ENCODE data around the gene KIAA0586. TPM values are rescaled to one million over a fixed set of nuclear protein-coding genes. Genes with fewer than 3 reads are reported as not detected.

Gene KIAA0586
- total and polyA plus RNA-seq, 2 donors (not counting 3 experiments of a cell fraction or from before 2014, with no cell fraction given): 7.4 to 25.9 TPM

DNA sequence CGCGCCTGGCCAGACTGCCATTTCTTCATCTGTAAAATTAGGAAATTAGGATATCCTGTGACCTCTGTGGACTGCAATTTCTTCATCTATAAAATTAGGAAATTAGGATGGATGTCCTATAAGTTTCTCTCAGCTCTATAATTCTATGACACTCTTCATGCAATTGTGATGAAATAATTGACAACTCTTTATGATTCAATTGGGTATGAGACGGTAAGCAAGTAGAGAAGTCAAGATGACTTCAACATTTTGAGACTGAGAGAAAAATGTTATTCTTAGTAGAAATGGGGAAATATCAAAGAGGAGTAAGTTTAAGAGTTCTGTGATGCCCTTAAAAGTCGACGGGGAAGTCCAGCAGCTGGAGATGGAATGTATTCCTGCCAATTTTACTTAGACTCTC lies 12.0 kb downstream of the KIAA0586 start:
- no peak overlapping the region for H3K4me2 ChIP-seq (ENCODE audit: insufficient read depth, low read length)
- H3K27ac ChIP-seq (ENCODE audit: insufficient read depth, low read depth, low read length): no peak overlapping the region
- no peaks in the 10 kb centered on the region for H3K4me1 ChIP-seq (ENCODE audit: control insufficient read depth, extremely low read depth, insufficient read depth, low read length)
- H3K4me3 ChIP-seq (replicated peaks in 1 of 3; ENCODE audit: insufficient read depth in 1 of 3, low read depth in 1 of 3, low read length in 3 of 3): no peak overlapping the region
- no peak for TF ChIP-seq FOS (IDR thresholded peaks at IDR 0.05; ENCODE audit: borderline replicate concordance, insufficient read depth, low read length)
- TF ChIP-seq EZH2 (IDR thresholded peaks at IDR 0.05; ENCODE audit: borderline replicate concordance, low read depth, low read length, severe bottlenecking): no peak
- TF ChIP-seq JUN (IDR thresholded peaks at IDR 0.05; ENCODE audit: borderline replicate concordance, insufficient read depth, insufficient read length, low read depth): no peak
- TF ChIP-seq MYC (IDR thresholded peaks at IDR 0.05; ENCODE audit: low read depth, low read length): no peak
- TF ChIP-seq, protein P1, sequence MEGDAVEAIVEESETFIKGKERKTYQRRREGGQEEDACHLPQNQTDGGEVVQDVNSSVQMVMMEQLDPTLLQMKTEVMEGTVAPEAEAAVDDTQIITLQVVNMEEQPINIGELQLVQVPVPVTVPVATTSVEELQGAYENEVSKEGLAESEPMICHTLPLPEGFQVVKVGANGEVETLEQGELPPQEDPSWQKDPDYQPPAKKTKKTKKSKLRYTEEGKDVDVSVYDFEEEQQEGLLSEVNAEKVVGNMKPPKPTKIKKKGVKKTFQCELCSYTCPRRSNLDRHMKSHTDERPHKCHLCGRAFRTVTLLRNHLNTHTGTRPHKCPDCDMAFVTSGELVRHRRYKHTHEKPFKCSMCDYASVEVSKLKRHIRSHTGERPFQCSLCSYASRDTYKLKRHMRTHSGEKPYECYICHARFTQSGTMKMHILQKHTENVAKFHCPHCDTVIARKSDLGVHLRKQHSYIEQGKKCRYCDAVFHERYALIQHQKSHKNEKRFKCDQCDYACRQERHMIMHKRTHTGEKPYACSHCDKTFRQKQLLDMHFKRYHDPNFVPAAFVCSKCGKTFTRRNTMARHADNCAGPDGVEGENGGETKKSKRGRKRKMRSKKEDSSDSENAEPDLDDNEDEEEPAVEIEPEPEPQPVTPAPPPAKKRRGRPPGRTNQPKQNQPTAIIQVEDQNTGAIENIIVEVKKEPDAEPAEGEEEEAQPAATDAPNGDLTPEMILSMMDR (IDR thresholded peaks at IDR 0.05; ENCODE audit: extremely low read depth in 1 of 2, insufficient read depth in 1 of 2, low read depth in 1 of 2, low read length in 2 of 2): no peak
- no peak for TF ChIP-seq POLR2A (IDR thresholded peaks at IDR 0.05; ENCODE audit: low read depth, low read length)
- TF ChIP-seq, protein P2, sequence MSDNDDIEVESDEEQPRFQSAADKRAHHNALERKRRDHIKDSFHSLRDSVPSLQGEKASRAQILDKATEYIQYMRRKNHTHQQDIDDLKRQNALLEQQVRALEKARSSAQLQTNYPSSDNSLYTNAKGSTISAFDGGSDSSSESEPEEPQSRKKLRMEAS (IDR thresholded peaks at IDR 0.05; ENCODE audit: insufficient read depth, insufficient read length): no peak
- no peak for TF ChIP-seq GATA2 (IDR thresholded peaks at IDR 0.05; ENCODE audit: insufficient read depth, insufficient read length, low read depth, low read length)
- TF ChIP-seq POLR2AphosphoS5 (IDR thresholded peaks at IDR 0.05; ENCODE audit: insufficient read depth, low read depth, low read length): no peak
- no peak for DNase-seq (ENCODE audit: low read depth, low spot score)
- H3K9me3 ChIP-seq (replicated peaks; ENCODE audit: control insufficient read depth, insufficient read depth, low read length): no peaks in the 10 kb centered on the region
- H3K79me2 ChIP-seq (ENCODE audit: control insufficient read depth, insufficient read depth, low read length): no peaks in the 10 kb centered on the region
- peaks cover 0 to 10% of the 10 kb centered on the region in 2 experiments for H3K36me3 ChIP-seq (ENCODE audit: control insufficient read depth in 2 of 2, extremely low read depth in 1 of 2, insufficient read depth in 2 of 2, low read length in 2 of 2)
- no peak for FAIRE-seq
- intact Hi-C loops (cut with micrococcal nuclease) (no loop called here), dilution Hi-C loops (cut with MboI; ENCODE audit: extremely low pct_ligation_motif_present, low sequenced_read_pairs) (no loop called here)
- H2AFZ ChIP-seq (ENCODE audit: low read depth, low read length): no peak overlapping the region
- ChIA-PET POLR2A (no interaction called here), CTCF (no interaction called here)
- no peaks in the 10 kb centered on the region for H4K20me1 ChIP-seq (replicated peaks; ENCODE audit: control insufficient read depth, extremely low read depth, insufficient read depth, low read length)
- H3K9me1 ChIP-seq (replicated peaks; ENCODE audit: control insufficient read depth, extremely low read depth, insufficient read depth, low read length): no peaks in the 10 kb centered on the region
- no TSS peak for BruUV-seq (replicated peaks)
- H3K27me3 ChIP-seq (ENCODE audit: control insufficient read depth in 2 of 2, insufficient read depth in 2 of 2, low read length in 2 of 2): no peaks in the 10 kb centered on the region
- H3K9ac ChIP-seq (replicated peaks; ENCODE audit: extremely low read depth, insufficient read depth, low read length): no peak overlapping the region
